HepG2 (cell line): ENCODE results near the gene HPS4. TPM values are rescaled to one million over a fixed set of nuclear protein-coding genes. Genes with fewer than 3 reads are reported as not detected.

Experiments used
- CAMTA2 ChIP-seq: sonication (generic); formaldehyde crosslinking; IDR thresholded peaks from 2 replicates; pipeline ENCODE4 v1.4.0; 2020; ENCODE audit warnings: mild to moderate bottlenecking, missing genetic modification reagents, borderline replicate concordance
- FOXA1 ChIP-seq, 2 experiments: fragments of 450-650 bp in 1 of 2; sonication (generic) in 1 of 2; formaldehyde crosslinking in 1 of 2; IDR thresholded peaks; 2 replicates each; pipeline versions ENCODE4 v1.4.0 to v1.6.1; 2016 to 2020; ENCODE audit warnings: missing genetic modification reagents in 1 of 2
- GTF3A ChIP-seq: sonication (generic); formaldehyde crosslinking; conservative IDR thresholded peaks from 2 replicates; pipeline ENCODE4 v1.4.0; 2020; ENCODE audit warnings: mild to moderate bottlenecking, missing genetic modification reagents
- HDAC1 ChIP-seq: sonication (generic); formaldehyde crosslinking; IDR thresholded peaks from 2 replicates; pipeline ENCODE4 v1.5.1; 2020; ENCODE audit warnings: mild to moderate bottlenecking, missing genetic modification reagents
- KLF12 ChIP-seq: sonication (generic); formaldehyde crosslinking; IDR thresholded peaks from 2 replicates; pipeline ENCODE4 v1.4.0; 2020; ENCODE audit warnings: missing genetic modification reagents, borderline replicate concordance
- MAX ChIP-seq: IDR thresholded peaks from 2 replicates; pipeline ENCODE4 v1.6.1; 2012; ENCODE audit warnings: inconsistent platforms
- MXD1 ChIP-seq: sonication (generic); formaldehyde crosslinking; IDR thresholded peaks from 2 replicates; pipeline ENCODE4 v1.4.0; 2020; ENCODE audit warnings: mild to moderate bottlenecking, missing genetic modification reagents
- TARDBP ChIP-seq: sonication (generic); formaldehyde crosslinking; IDR thresholded peaks from 2 replicates; pipeline ENCODE4 v1.8.0; 2022; ENCODE audit warnings: mild to moderate bottlenecking, missing genetic modification reagents
- USF2 ChIP-seq, 2 experiments: sonication (generic) in 1 of 2; formaldehyde crosslinking in 1 of 2; IDR thresholded peaks; 2 replicates each; pipeline versions ENCODE4 v1.5.1 to v1.6.1; 2011 to 2020; ENCODE audit warnings: borderline replicate concordance in 1 of 2, low read depth in 1 of 2, low read length in 1 of 2, mild to moderate bottlenecking in 1 of 2, missing genetic modification reagents in 1 of 2, moderate library complexity in 1 of 2
- ZNF280B ChIP-seq: sonication (generic); formaldehyde crosslinking; IDR thresholded peaks from 2 replicates; pipeline ENCODE4 v1.5.0; 2020; ENCODE audit warnings: missing genetic modification reagents, mild to moderate bottlenecking, borderline replicate concordance
- ZNF407 ChIP-seq: sonication (generic); formaldehyde crosslinking; IDR thresholded peaks from one replicate; pipeline ENCODE4 v1.5.1; 2020; ENCODE audit warnings: mild to moderate bottlenecking, missing genetic modification reagents; ENCODE audit errors: not compliant biosample characterization
- ZNF430 ChIP-seq: sonication (generic); formaldehyde crosslinking; IDR thresholded peaks from 2 replicates; pipeline ENCODE4 v1.9.0; 2021; ENCODE audit warnings: mild to moderate bottlenecking, missing genetic modification reagents
- ZNF781 ChIP-seq: sonication (generic); formaldehyde crosslinking; IDR thresholded peaks from 2 replicates; pipeline ENCODE4 v1.5.1; 2020; ENCODE audit warnings: borderline replicate concordance, mild to moderate bottlenecking, missing genetic modification reagents; ENCODE audit errors: not compliant biosample characterization
- ZNF878 ChIP-seq: sonication (generic); formaldehyde crosslinking; IDR thresholded peaks from 2 replicates; pipeline ENCODE4 v1.8.1; 2023; ENCODE audit warnings: mild to moderate bottlenecking, missing genetic modification reagents, moderate library complexity
- polyA plus RNA-seq, 8 experiments: library from polyadenylated mRNA; depleted of rRNA in 3 of 8; stranded (reverse) in 7 of 8; unstranded in 1 of 8; fragments of >200 nt; fragmentation: Illumina TruSeq in 4 of 8; extraction: Trizol in 4 of 8; gene quantifications; 2 replicates each; pipeline versions ENCODE4 v1.2.1 to v1.2.3, GENCODE V29; 2011 to 2016; ENCODE audit warnings: low read depth in 4 of 8, missing spikeins in 1 of 8, mixed read lengths in 1 of 8; ENCODE audit not compliant: insufficient read depth in 1 of 8
- total RNA-seq, 5 experiments: library from RNA; depleted of rRNA; stranded (reverse); fragments of >200 nt; fragmentation: Illumina TruSeq; extraction: Trizol; gene quantifications; 2 replicates each; pipeline ENCODE4 v1.2.3, GENCODE V29; 2016; ENCODE audit warnings: low read depth in 1 of 5

HPS4 gene
- total and polyA plus RNA-seq, 2 of the 13 experiments (the other 11 are each of a cell fraction or from before 2014, with no cell fraction given): 27.4 to 34.0 TPM

GRCh38 chr22:26512149-26512793, 28.7 kb upstream of the HPS4 start, which contains the start of gene TFIP11 (continued):
- TF ChIP-seq USF2 (IDR thresholded peaks at IDR 0.05; ENCODE audit: low read depth, low read length) (no peak), USF2 (CRISPR knock-in tag; IDR thresholded peaks at IDR 0.05; ENCODE audit: borderline replicate concordance) (peak; percentile 20; the same call in 1 of the 2 replicates), ZNF878 (no peak), KLF12 (CRISPR knock-in tag) (peak; percentile 53; the same call in 1 of the 2 replicates), TARDBP (peak; percentile 82), ZNF781 (CRISPR knock-in tag) (peak; percentile 48), MXD1 (CRISPR knock-in tag) (peak; percentile 73; the same call in 1 of the 2 replicates), ZNF430 (CRISPR knock-in tag) (peak; percentile 51; the same call in 1 of the 2 replicates), FOXA1 (IDR thresholded peaks at IDR 0.05) (no peak), FOXA1 (CRISPR knock-in tag; IDR thresholded peaks at IDR 0.05) (peak; percentile 46; the same call in 1 of the 2 replicates), GTF3A (CRISPR knock-in tag) (0 out of 2 replicates have a peak, but pooled peaks have one; percentile 38), ZNF280B (peak; percentile 94), MAX (peak; percentile 92), ZNF407 (CRISPR knock-in tag) (peak; percentile 72), HDAC1 (peak; percentile 99), CAMTA2 (CRISPR knock-in tag) (no peak)
